GM18505 (cell line): Measurements from ENCODE around the gene PEX14.

Source experiments
- ATAC-seq: cut with Tn5 transposase; IDR thresholded peaks from one replicate; pipeline ENCODE4 v1.9.1; 2021; ENCODE audit not compliant: unreplicated experiment
- POLR2A ChIP-seq: IDR thresholded peaks from 4 replicates; pipeline ENCODE4 v1.6.1; 2011; ENCODE audit warnings: borderline replicate concordance; ENCODE audit not compliant: insufficient read depth, insufficient read length; ENCODE audit errors: extremely low read depth

The PEX14 gene

DNA sequence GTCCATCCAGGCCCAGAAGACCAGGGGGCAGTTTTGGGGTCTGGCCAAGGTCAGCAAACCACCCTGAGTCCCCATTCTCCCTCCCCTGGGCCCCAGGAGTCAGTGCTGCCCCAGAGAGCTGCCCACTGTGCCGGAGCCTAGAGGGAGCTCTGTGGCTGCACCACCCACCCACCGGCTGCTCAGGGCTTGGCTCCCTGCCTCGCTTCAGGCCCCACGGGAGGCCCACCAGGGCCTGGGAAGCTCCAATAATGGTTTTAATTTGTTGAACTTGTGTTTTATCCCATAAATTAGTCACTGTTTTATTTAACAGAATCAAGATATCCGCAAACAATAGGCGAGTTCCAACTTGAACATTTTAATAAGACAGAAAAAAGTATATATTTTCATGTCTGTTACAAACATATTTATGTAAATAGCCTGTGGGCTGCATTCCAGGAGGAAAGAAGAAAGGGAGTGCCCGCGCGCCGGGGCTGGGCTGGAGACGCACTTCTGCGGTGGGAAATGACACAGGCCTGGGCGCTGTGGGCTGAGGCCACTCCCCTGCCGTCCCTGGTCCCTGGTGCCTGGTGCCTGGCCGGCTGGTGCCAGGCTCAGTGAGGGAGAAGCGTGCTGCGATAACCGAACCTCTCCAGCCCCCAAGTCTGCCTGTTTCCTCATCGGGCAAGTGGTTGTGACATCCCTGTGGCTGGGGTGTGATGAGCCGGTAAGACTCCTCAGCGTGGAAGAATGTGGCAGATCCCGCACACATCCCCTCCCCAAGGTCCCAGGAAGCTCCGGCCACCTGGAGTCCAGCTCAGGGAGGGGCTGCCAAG is 160.5 kb downstream of the PEX14 start:
- TF ChIP-seq POLR2A: no peak
- no peak for ATAC-seq

DNA sequence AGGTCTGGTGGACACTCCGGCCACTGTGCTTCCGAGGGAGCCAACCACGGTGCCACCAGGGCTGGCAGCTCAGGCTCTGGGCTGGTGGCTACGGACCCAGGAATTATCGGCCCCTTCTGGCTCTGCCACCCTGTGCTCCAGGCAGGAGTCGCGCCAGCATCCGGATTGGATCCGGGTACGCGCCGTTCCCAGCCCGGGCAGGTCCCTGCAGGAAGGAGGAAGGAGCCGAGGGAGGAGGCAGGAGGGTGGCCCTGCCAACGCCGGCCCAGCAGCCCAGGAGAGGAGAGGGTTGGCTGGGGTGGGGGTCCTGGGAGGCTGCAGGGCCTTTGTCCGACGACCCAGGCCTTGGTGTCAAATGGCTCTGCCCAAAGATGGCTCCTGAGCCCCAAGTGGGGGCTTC is 161.2 kb downstream of the PEX14 start:
- no peak for ATAC-seq
- no peak for TF ChIP-seq POLR2A

DNA sequence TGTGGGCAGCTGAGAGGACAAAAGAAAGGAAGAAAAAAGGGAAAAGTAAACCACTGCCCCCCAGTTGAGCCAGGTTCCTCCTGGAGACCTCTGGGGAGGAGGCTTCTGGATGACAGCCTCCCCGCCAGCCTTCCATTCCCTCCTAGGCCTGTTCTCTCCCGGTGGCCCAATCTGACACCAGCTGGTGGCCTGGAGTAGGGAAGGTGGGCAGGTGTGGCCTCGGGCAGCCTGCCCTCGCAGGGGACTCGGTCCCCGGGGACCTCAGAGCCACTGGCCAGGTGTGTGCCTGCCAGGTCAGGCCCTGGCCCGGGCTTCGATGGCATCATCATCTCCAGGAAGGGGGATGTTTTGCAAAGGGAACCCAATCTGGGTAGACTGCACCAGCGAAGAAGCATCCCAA is 162.7 kb downstream of the PEX14 start:
- TF ChIP-seq POLR2A: no peak
- no peak for ATAC-seq

DNA sequence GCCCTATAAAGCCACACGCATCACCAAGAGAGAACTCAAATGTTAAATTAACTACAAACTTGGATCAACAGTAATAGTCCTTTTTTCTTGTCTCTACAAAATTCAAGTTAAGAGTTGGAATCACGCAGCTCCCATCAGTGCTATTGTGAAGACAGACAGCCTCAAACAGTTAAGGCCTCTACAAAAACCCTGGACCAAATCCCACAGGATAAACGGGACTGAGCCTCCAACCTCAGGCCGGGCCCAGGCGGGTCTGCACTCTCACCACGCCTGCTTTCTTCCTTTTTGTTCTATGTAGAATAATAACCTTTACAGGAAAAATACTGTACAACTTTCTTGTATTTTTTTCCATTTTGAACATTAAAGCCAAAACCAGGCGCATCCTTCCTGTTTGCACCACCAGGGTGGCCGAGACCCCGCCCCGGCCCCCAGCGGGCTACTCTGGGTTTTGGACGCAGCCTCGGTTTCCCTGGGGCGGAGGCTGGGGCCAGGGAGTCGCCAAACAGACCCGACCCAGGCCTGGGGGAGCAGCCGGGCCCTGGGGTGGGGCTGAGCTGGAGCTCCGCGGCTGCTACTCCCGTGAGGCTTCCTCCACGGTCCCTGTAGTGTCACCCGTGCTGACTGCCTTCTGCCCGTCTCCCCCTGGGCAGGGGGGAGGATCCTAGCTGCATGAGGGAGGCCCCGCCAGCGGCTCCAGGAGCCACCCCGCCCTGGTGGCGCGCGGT is 163.2 kb downstream of the PEX14 start:
- no peak for ATAC-seq
- TF ChIP-seq POLR2A: no peak

DNA sequence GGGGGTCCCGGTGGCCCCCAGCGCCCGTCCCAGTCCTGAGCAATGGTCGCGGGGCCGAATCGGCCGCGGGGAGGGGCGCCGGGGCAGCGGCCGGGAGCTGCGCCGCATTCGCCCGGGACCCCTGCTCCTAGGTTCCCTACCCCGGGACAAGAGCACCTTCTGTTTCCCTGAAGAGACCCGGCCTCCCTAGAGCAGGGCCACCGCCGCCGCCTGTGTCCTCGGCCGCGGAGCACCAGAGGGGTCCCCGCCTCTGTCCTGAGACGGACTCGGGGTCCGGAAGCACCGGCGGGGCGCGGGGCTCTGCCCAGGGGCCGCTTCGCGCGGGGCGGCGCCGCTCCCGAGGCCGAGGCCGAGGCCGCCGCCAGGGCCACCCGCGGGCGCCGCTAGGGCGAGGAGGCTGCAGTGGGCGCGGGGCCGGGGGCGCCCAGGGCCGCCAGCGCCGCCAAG is 163.8 kb downstream of the PEX14 start:
- no peak for ATAC-seq
- no peak for TF ChIP-seq POLR2A

DNA sequence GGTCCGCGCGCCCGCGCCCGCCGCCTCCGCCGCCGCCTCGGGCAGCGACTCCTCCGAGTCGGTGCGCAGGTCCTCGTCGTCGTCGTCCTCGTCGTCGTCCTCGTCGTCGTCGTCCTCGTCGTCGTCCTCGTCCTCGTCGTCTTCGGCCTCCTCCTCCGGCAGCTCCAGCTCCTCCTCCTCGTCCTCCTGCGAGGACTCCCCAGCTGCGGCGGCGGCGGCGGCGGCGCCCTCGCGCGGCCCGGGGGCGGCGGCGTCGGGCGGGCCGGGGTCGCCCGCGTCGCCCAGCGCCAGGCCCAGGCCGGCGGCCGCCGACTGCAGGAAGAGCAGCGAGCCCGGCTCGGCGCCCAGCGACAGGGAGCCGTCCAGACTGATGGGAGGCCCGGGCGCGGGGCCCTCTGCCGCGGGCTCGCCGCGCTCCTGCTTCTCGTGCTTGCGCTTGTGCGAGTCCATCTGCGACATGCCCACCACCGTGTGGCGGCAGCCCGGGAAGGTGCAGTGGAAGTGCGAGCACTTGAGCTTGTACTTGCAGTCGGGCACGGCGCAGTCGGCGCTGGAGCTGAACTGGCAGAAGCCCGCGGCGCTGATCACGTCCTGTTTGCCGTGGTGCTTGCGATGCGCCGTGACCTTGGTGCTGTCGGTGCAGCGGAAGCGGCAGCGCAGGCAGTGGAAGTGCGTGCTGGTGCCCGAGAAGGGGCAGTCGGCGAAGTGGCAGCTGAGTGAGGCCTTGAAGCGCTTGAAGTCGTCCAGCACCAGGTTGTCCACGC is 164.4 kb downstream of the PEX14 start:
- ATAC-seq: no peak

DNA sequence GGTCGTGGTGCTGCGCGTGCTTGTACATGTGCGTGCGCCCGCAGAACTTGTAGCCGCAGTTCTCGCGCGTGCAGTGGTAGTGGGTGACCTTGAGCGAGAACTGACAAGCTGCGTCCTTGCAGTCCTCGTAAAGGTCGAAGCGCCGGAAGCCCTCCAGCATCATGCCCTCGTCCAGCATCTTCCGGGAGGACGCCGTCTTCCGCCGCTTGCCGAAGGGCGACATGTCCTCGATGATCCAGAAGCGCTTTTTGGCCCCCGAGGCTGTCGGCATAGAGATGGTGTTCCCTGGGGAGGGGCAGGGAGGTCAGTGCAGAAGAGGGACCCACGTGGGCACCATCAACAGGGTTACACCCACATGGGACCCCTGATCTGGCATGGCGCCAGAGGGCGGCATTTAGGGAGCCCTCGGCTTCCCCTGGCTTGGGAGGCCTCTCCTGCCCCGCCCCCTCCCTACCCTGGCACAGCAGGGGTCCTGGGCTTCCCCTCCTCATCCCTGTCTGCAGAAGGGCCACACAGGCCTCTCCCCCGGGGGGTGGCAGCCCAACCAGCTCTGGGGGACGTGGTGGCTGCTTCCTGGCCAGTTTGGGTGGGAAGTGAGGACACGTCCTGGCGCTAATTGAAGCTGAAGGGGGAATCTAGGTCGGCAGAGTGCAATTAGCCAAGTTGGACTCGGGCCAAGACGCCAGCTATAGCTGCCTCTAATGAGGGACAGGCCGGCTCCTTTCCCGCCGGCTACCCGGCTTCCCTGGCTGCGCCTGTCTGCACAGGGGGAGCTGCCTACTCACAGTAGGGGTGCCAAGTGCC is 165.2 kb downstream of the PEX14 start:
- TF ChIP-seq POLR2A: no peak
- ATAC-seq: no peak

More for the DNA sequence above, 164.4 kb downstream of the PEX14 start:
- TF ChIP-seq POLR2A: no peak

DNA sequence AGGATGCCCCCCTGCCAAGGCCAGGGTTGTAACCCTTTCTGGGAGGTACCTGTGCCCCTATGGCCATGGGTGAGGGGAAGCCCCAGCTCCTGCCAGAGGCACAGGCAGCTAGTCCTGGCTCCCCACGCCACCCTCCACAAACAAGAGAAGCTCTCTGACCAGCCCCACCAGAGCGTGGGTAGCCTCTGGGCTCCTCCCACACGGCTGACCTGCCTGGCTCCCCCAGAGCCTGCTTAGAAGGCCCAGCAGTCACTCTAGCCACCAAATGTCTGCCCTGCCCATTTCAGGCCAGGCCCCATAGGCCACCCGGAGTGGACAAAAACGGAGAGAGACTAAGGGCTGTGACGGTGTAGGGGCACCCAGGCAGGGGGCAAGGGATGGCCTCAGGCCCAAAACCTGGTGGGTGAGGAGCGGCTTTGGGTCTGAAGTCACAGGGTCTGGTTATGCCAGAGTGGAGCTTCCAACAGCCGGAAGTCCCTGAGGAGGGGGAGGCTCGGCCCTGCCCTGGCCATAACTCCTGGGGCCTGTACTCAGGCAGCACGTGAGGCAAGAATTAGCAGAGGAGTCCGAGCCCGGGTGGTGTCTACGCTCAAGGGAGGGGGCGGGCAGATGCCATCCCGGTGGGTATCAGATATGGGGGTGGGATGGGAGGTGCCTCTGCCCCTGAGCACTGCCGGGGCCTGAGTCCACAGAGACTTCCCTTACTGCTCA is 166.2 kb downstream of the PEX14 start:
- no peak for ATAC-seq
- no peak for TF ChIP-seq POLR2A

DNA sequence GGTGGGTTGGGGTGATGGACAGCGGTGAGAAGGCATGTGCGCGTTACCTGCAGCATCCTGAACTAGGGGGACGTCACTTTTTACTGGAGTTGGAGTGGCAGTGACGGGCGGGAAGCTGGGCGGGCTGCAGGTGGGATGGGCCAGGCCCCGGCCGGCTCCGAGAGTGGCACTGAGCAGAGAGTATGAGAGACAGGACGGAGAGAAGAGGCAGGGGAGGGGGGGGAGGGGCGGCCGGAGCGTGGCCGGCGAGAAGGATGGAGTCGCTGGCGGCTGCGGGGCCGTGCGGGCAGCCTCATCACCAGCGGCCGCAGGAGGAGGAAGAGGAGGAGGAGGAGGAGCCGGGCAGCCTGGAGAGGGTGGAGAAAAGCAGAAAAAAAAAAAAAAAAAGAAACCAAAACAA is 167.2 kb downstream of the PEX14 start:
- ATAC-seq: no peak
- TF ChIP-seq POLR2A: no peak

DNA sequence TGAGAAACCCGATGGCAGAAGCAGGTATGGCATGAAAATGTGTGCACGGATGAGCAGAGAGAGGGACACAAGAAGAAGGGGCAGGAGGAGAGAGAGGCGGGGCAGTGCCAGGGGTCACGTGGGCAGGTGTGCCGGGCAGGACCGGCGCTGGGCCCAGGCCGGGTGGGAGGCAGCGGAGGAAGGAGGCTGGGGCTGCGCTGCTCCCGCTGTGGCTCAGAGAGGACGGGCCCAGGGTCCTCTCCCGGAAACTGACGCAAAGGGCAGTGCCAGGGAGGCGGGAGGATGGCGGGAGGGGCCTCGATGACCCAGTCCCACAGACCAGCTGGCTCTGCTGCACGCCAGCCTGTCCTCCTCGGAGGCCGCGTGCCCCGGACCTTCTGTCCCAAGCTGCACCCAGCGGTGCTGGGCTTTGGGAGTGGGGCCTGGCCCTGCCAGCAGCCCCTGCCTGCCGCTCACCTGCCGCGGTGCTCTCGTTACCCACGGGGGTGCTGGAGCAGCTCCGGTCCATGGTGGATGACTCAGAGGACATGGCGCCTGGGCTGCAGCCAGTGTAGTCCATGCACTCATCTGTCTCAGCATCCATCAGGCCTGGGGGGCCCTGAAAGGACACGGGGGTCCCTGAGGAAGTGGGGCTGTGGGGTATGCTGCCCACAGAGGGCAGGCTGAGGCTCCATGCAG is 167.8 kb downstream of the PEX14 start:
- ATAC-seq: no peak
- TF ChIP-seq POLR2A: no peak

DNA sequence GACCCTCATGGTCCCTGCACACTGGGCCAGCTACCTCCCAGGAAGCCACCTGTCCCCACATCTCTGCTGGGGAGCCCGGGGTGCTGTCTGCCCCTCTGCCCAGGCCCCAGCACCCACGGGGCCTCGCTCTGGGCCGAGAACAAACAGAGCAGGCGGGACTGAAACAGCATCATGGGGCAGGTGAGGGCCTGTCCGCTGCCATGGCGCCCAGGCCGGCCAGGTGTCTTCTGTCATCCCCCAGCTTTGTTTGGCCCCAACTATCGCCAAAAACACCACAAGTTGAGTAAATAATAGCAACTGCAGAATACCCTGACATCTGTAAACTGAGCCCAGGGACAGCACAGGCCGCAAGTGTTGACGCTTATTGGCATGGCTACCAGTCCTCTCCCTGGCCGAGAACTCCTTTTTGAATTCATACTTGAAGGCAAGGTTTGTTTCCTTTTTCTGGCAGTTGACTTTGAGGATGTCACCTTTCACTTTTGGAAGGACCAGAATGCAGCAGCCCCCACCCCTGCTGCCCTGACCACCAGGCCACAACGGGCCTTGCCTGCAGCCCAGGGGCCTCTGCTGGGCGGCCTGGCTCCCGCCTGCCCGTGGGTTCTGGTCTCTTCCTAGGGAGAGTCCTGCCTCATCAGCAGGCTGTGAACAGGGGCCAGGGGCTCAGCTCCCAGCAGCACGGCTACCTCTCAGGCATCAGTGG is 169.0 kb downstream of the PEX14 start:
- ATAC-seq: no peak
- no peak for TF ChIP-seq POLR2A

DNA sequence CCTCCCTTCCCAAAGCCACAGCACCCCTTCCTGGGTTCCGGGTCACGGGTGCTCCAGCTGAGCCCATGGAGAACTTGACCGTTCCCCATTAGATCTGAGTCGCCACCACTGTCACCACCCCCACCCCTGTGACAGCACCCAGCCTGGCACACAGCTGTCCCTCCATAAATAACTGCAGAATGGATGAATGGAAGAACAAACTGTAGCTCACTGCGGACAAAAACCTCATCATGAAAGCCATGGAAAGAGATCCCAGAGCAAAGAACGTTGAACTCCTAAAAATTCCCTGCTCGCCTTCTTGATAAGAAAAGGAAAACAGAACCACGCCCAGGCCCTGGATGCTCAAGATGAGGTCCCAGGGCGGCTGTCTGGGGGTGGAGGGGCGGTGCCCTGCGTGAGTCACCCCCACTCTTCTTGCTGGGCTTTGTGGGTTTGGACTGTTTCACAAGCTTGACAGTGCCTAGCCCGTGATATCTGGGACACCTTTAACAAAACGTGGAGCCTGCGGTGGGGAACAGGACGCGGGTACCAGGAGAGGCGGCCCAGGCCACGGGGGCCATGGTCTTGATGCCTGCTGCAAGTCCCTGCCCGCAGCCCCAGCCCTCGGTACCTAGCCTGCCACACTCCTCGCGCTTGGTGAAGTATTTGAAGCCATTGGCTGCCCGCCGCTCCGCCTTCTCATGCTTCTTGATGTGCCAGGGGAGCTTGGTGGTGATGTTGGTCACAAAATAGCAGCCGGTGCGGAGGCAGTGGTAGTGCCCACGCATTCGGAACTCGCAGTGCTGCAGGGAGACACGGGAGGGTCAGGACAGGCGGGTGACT is 169.8 kb downstream of the PEX14 start:
- no peak for ATAC-seq
- no peak for TF ChIP-seq POLR2A
